ENCODE results near the gene GUCY2D. TPM values are rescaled to one million over a fixed set of nuclear protein-coding genes. Genes with fewer than 3 reads are reported as not detected.

The GUCY2D gene
- total RNA-seq, 4 donors from 2014 or later = not detected

DNA sequence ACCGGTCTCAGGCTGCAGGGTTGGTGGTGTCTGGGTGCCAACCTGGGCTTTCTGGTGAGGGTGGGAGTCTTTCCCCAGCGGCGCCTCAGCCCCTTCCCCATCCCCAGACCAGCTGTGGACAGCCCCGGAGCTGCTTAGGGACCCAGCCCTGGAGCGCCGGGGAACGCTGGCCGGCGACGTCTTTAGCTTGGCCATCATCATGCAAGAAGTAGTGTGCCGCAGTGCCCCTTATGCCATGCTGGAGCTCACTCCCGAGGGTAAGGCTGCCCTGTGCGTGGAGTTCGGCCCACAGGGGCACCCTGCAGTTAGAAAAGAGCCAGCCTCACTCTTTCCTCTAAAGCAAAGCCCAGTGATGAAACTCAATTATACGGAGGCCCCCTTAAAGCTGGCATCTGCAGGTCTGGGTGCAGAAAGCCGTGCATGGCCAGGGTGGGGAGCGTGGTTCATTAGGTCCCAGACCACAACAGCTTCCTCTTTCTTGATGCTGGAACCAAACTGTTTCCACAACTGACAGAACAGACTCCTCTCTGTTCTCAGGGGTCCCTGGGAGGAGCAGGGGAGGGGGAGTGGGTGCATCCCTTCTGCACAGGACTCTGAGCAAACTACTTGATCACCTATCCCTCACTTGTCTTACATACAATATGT lies 10.7 kb downstream of the GUCY2D start:
- no peak for DNase-seq
- Histone ChIP-seq H3K9me3 (no peaks in the 10 kb centered on the region), H3K4me1 (peaks cover 17 to 24% of the 10 kb centered on the region in 2 donors), H3K4me3 (replicated peaks in 1 of 3) (no peak overlapping the region), H3K36me3 (no peaks in the 10 kb centered on the region), H3K27me3 (no peaks in the 10 kb centered on the region), H3K27ac (no peak overlapping the region)
- TF ChIP-seq POLR2A (IDR thresholded peaks at IDR 0.05) (no peak), CTCF (IDR thresholded peaks at IDR 0.05) (no peak)
- intact Hi-C loops (cut with DNase I) = no loop called here
- 82 to 85% methylated on average over 13 of the region's 17 CpGs for WGBS, 2 donors

DNA sequence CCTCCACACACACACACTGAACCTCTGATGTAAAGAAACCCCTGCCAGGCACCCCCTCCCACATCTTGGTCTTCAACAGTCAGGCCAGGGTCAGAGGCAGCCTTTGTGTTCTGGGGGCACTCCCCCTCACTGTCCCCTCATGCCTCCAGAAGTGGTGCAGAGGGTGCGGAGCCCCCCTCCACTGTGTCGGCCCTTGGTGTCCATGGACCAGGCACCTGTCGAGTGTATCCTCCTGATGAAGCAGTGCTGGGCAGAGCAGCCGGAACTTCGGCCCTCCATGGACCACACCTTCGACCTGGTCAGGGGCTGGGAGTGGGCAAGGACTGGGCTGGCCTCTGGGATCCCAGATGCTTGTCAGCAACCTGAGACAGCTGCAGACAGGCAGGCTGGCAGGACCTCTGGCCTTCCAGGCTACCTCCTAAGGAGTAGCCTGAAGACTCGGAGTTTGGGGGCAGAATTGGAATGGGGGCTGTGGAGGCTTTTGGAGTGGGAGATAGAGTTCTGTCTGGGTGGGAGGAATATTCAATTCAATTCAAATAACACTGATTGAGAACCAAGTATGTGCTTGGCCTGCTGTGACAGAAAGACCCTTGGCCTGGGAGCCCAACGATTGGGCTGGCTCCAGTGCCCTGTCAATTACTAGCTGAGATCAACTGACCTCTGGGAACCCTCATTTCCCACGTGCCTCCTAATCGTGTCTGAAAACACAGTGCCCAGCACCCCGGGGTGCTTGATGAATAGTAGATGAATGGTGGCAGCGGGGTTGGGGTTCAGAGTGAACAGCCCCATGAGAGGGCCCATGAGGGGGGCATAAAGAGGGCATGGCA lies 11.5 kb downstream of the GUCY2D start:
- no peak overlapping the region for H3K27ac ChIP-seq
- intact Hi-C loops (cut with DNase I) = no loop called here
- WGBS, 2 donors = 86 to 88% methylated on average over 10 to 11 of the region's 12 CpGs
- no peak for TF ChIP-seq CTCF (IDR thresholded peaks at IDR 0.05)
- no peak overlapping the region for H3K4me3 ChIP-seq (replicated peaks in 1 of 3)
- no peaks in the 10 kb centered on the region for H3K9me3 ChIP-seq
- H3K4me1 ChIP-seq = peaks cover 17 to 24% of the 10 kb centered on the region in 2 donors
- no peak for DNase-seq
- H3K27me3 ChIP-seq = no peaks in the 10 kb centered on the region
- H3K36me3 ChIP-seq = no peaks in the 10 kb centered on the region

DNA sequence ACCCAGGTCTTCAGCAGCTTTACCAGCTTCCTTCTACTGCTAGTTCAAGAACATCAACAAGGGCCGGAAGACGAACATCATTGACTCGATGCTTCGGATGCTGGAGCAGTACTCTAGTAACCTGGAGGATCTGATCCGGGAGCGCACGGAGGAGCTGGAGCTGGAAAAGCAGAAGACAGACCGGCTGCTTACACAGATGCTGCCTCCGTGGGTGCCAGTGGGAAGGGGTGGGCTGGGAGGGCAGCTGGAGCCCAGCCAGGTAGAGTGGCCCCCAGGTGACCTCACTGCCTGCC lies 12.1 kb downstream of the GUCY2D start:
- no peaks in the 10 kb centered on the region for H3K9me3 ChIP-seq
- TF ChIP-seq CTCF (IDR thresholded peaks at IDR 0.05) = no peak
- no peak for TF ChIP-seq POLR2A (IDR thresholded peaks at IDR 0.05)
- H3K36me3 ChIP-seq = no peaks in the 10 kb centered on the region
- intact Hi-C loops (cut with DNase I) = no loop called here
- WGBS, 2 donors = 88 to 93% methylated on average over 9 of the region's 9 CpGs
- no peak for DNase-seq
- no peaks in the 10 kb centered on the region for H3K27me3 ChIP-seq
- H3K4me1 ChIP-seq = peaks cover 17 to 24% of the 10 kb centered on the region in 2 donors
- no peak overlapping the region for H3K27ac ChIP-seq
- no peak overlapping the region for H3K4me3 ChIP-seq (replicated peaks in 1 of 3)

- H3K4me3 ChIP-seq (replicated peaks in 1 of 3) = peak overlapping the region in 1 of 3 donors; percentile 35
These were observed 13.0 kb downstream of the GUCY2D start for GRCh38 chr17:8015236-8015956.

More at GRCh38 chr17:8015236-8015956, 13.0 kb downstream of the GUCY2D start:
- H3K27ac ChIP-seq = no peak overlapping the region
- intact Hi-C loops (cut with DNase I) = no loop called here
- DNase-seq = no peak
- no peak for TF ChIP-seq CTCF (IDR thresholded peaks at IDR 0.05)
- no peak for TF ChIP-seq POLR2A (IDR thresholded peaks at IDR 0.05)
- H3K36me3 ChIP-seq = no peaks in the 10 kb centered on the region
- 66 to 90% methylated on average over 20 to 26 of the region's 44 CpGs for WGBS, 2 donors
- H3K4me1 ChIP-seq = peaks cover 17 to 24% of the 10 kb centered on the region in 2 donors
- no peaks in the 10 kb centered on the region for H3K27me3 ChIP-seq
- H3K9me3 ChIP-seq = no peaks in the 10 kb centered on the region

Data from thyroid gland (tissue), 4 donors.